MM.1S (cell line): Measurements from ENCODE around the gene SPPL2C.
"Not testable (repeated sequence)": the region's sequence is repeated elsewhere in the genome, so short reads cannot be mapped to it uniquely, and the experiment has no call there.

Experiments used
- DNase-seq: peaks from one replicate; pipeline ENCODE4 v3.0.0-alpha.2; 2015
- H2AFZ ChIP-seq: fragments of 300-600 bp; sonication (generic); 2 replicates; pipeline ENCODE4 v1.6.0; 2016; ENCODE audit warnings: antibody characterized with exemption, low read length
- H3F3A ChIP-seq: fragments of 300-600 bp; sonication (generic); 2 replicates; pipeline ENCODE4 v1.6.1; 2016; ENCODE audit warnings: mild to moderate bottlenecking, antibody characterized with exemption, low read length, moderate library complexity, mixed read lengths; ENCODE audit not compliant: insufficient read depth
- H3K27ac ChIP-seq: fragments of 300-600 bp; sonication (generic); 2 replicates; pipeline ENCODE4 v1.5.1; 2016; ENCODE audit warnings: mild to moderate bottlenecking, low read length
- H3K27me3 ChIP-seq: fragments of 300-600 bp; sonication (generic); replicated peaks from 2 replicates; pipeline ENCODE4 v1.6.0; 2016; ENCODE audit warnings: low read length; ENCODE audit not compliant: insufficient read depth
- H3K36me3 ChIP-seq: fragments of 300-600 bp; sonication (generic); replicated peaks from 2 replicates; pipeline ENCODE4 v1.6.1; 2016; ENCODE audit warnings: mild to moderate bottlenecking, low read length, mixed read lengths; ENCODE audit not compliant: insufficient read depth
- H3K4me1 ChIP-seq: fragments of 300-600 bp; sonication (generic); 2 replicates; pipeline ENCODE4 v1.6.1; 2016; ENCODE audit warnings: low read length, mixed read lengths
- H3K4me2 ChIP-seq: fragments of 300-600 bp; sonication (generic); 2 replicates; pipeline ENCODE4 v1.6.0; 2016; ENCODE audit warnings: low read depth, low read length
- H3K4me3 ChIP-seq: fragments of 300-600 bp; sonication (generic); 2 replicates; pipeline ENCODE4 v1.5.1; 2016; ENCODE audit warnings: low read length, mixed read lengths
- H3K79me2 ChIP-seq: fragments of 300-600 bp; sonication (generic); 2 replicates; pipeline ENCODE4 v1.6.1; 2016; ENCODE audit warnings: mixed run types, low read length, mixed read lengths
- H3K9ac ChIP-seq: fragments of 300-600 bp; sonication (generic); 2 replicates; pipeline ENCODE4 v1.6.1; 2016; ENCODE audit warnings: low read length, mixed read lengths
- H3K9me2 ChIP-seq: fragments of 300-600 bp; sonication (generic); replicated peaks from 2 replicates; pipeline ENCODE4 v1.6.1; 2016; ENCODE audit warnings: mild to moderate bottlenecking, low read length, mixed read lengths; ENCODE audit not compliant: insufficient read depth
- H3K9me3 ChIP-seq: fragments of 300-600 bp; sonication (generic); replicated peaks from 2 replicates; pipeline ENCODE4 v1.6.1; 2016; ENCODE audit warnings: mild to moderate bottlenecking, low read length, mixed read lengths; ENCODE audit not compliant: insufficient read depth
- H4K20me1 ChIP-seq: fragments of 300-600 bp; sonication (generic); 2 replicates; pipeline ENCODE4 v1.6.1; 2016; ENCODE audit warnings: mild to moderate bottlenecking, low read length, moderate library complexity, mixed read lengths; ENCODE audit not compliant: insufficient read depth
- EZH2 ChIP-seq: fragments of 300-600 bp; sonication (generic); optimal IDR thresholded peaks from 2 replicates; pipeline ENCODE3; 2017; ENCODE audit warnings: low read depth, mild to moderate bottlenecking, antibody characterized with exemption, low read length, mixed read lengths
- EZH2phosphoT487 ChIP-seq: fragments of 300-600 bp; sonication (generic); IDR thresholded peaks from 2 replicates; pipeline ENCODE4 v1.6.1; 2018; ENCODE audit warnings: antibody characterized with exemption, low read length
- TF ChIP-seq, protein P1 (sequence below): fragments of 300-600 bp; sonication (generic); IDR thresholded peaks from 2 replicates; pipeline ENCODE4 v1.5.1; 2016; ENCODE audit warnings: antibody characterized with exemption, low read length, mixed read lengths

SPPL2C gene

DNA sequence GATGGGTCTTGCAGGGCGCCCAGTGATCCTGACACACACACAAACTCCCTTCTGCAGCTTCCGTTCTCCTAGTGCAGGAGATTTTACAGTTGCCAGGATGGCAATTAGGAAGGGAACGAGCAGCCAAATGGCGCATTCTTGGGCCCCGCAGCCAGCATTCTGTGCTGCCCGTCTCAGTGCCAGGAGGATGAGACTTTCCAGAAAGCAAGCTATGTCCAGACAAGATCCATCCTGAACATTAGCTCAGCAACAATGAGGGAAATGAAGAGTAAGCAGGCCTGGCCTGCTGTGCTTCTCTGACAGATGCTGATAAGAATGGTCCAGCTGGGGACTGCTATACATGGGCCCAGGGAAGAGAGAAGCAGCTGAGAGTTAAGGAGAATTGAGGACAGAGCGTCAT is 16.5 kb downstream of the SPPL2C start:
- Histone ChIP-seq H3K4me2 (no peak overlapping the region), H3K9me2 (no peaks in the 10 kb centered on the region), H3K9me3 (no peaks in the 10 kb centered on the region), H3K36me3 (no peaks in the 10 kb centered on the region), H4K20me1 (no peaks in the 10 kb centered on the region), H3F3A (no peaks in the 10 kb centered on the region), H3K4me1 (peaks cover 5% of the 10 kb centered on the region; the same call in 1 of the 2 replicates), H3K27ac (no peak overlapping the region), H2AFZ (no peak overlapping the region), H3K9ac (no peak overlapping the region), H3K4me3 (no peak overlapping the region), H3K27me3 (peaks cover 5% of the 10 kb centered on the region; the same call in 1 of the 2 replicates), H3K79me2 (no peaks in the 10 kb centered on the region)
- no peak for DNase-seq
- TF ChIP-seq, protein P1, sequence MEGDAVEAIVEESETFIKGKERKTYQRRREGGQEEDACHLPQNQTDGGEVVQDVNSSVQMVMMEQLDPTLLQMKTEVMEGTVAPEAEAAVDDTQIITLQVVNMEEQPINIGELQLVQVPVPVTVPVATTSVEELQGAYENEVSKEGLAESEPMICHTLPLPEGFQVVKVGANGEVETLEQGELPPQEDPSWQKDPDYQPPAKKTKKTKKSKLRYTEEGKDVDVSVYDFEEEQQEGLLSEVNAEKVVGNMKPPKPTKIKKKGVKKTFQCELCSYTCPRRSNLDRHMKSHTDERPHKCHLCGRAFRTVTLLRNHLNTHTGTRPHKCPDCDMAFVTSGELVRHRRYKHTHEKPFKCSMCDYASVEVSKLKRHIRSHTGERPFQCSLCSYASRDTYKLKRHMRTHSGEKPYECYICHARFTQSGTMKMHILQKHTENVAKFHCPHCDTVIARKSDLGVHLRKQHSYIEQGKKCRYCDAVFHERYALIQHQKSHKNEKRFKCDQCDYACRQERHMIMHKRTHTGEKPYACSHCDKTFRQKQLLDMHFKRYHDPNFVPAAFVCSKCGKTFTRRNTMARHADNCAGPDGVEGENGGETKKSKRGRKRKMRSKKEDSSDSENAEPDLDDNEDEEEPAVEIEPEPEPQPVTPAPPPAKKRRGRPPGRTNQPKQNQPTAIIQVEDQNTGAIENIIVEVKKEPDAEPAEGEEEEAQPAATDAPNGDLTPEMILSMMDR, result no peak
- TF ChIP-seq EZH2phosphoT487, result no peak
- TF ChIP-seq EZH2, result no peak

DNA sequence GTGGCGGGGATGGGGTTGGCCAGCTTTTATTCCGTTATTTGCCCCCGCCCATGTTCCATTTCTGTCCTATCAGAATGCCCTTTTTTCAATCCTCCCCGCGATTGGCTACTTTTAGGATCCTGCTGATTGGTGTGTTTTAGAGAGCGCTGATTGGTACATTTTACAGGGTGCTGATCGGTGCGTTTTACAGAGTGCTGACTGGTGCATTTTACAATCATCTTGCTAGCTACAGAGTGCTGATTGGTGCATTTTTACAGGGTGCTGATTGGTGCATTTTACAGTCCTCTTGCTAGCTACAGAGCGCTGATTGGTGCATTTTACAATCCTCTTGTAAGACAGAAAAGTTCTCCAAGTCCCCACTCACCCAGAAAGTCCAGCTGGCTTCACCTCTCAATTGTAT is 17.4 kb downstream of the SPPL2C start:
- H3K36me3 ChIP-seq, H3K4me2 ChIP-seq, H3K79me2 ChIP-seq, H3F3A ChIP-seq, H3K9me2 ChIP-seq, H2AFZ ChIP-seq, H3K27ac ChIP-seq, H3K9ac ChIP-seq, H4K20me1 ChIP-seq, H3K4me1 ChIP-seq, H3K9me3 ChIP-seq, H3K27me3 ChIP-seq, DNase-seq, H3K4me3 ChIP-seq: not testable (repeated sequence)

DNA sequence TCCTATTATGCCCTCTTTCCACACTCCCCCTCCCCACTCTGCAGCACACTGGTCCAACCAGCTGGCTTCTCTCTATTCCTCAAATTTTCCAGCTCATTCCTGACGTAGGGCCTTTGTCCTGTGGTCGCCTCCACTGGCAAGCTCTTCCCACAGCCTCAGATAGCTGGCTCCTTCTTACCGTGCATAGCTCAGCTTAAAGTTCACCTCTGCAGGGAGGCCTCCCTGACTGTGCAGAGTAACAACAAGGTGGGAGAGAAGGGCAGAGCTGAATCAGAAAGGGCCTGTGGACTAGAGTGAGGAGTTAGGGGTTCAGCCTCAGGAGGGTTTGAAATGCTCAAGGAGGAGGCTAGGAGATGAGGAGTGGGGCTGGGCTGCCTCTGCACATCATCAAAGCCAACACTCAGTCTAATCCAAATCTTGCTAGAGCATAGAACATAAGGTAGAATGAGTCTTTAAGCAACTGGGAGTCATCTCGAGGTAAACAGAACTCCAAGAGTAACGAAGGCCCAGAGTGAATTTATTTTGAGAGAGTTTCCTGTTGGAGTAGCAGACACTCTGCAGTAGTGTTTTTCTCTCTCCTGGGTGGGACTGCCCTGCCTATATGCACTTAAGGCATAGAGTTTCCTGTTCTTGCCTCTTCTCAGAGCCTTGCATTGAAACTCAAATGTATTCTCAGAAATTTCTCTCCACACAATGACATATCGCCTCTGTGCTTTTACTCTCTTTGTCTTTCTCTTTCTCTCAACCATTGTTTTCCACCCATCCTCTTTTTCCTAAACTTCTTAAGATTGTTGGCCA is 19.4 kb downstream of the SPPL2C start:
- Histone ChIP-seq H3K9me2 (no peaks in the 10 kb centered on the region), H3K36me3 (no peaks in the 10 kb centered on the region), H3K4me2 (no peak overlapping the region), H2AFZ (no peak overlapping the region), H3K4me3 (no peak overlapping the region), H3K9me3 (no peaks in the 10 kb centered on the region), H3K9ac (no peak overlapping the region), H3K27me3 (peaks cover 5% of the 10 kb centered on the region; the same call in 1 of the 2 replicates), H3K79me2 (no peaks in the 10 kb centered on the region), H4K20me1 (no peaks in the 10 kb centered on the region), H3K27ac (no peak overlapping the region), H3K4me1 (peaks cover 5% of the 10 kb centered on the region; the same call in 1 of the 2 replicates), H3F3A (no peaks in the 10 kb centered on the region)
- TF ChIP-seq EZH2phosphoT487, result no peak
- TF ChIP-seq EZH2, result no peak
- TF ChIP-seq, protein P1, result no peak
- no peak for DNase-seq

- no peak overlapping the region for H3K4me3 ChIP-seq
- H3K27me3 ChIP-seq, result no peaks in the 10 kb centered on the region
- no peaks in the 10 kb centered on the region for H3K79me2 ChIP-seq
- no peak for TF ChIP-seq EZH2phosphoT487
- TF ChIP-seq EZH2, result no peak
- TF ChIP-seq, protein P1, result no peak
- no peaks in the 10 kb centered on the region for H3F3A ChIP-seq
- no peaks in the 10 kb centered on the region for H3K4me1 ChIP-seq
- H3K36me3 ChIP-seq, result no peaks in the 10 kb centered on the region
- no peak overlapping the region for H3K27ac ChIP-seq
- H4K20me1 ChIP-seq, result no peaks in the 10 kb centered on the region
- DNase-seq, result no peak
- H3K9me3 ChIP-seq, result no peaks in the 10 kb centered on the region
- H2AFZ ChIP-seq, result no peak overlapping the region
- no peak overlapping the region for H3K4me2 ChIP-seq
- no peaks in the 10 kb centered on the region for H3K9me2 ChIP-seq
- H3K9ac ChIP-seq, result no peak overlapping the region
Observed at GRCh38 chr17:45867171-45867570, 22.5 kb downstream of the SPPL2C start.
